Activated T-cell treated with anti-CD3 and anti-CD28 coated beads, Interleukin-2, amount 50 U/mL, for 24 hours (primary cell): ENCODE data around the gene ATP4A.

ENCODE experiments used
- DNase-seq: peaks from one replicate; pipeline ENCODE4 v3.0.0-alpha.2; 2020
- H3K27ac Mint-ChIP-seq: 2 replicates; pipeline ENCODE4 v1.8.0; 2020; ENCODE audit warnings: mild to moderate bottlenecking, mixed read lengths
- H3K27me3 Mint-ChIP-seq: 2 replicates; pipeline ENCODE4 v1.8.0; 2020; ENCODE audit warnings: mixed read lengths
- H3K36me3 Mint-ChIP-seq: 2 replicates; pipeline ENCODE4 v1.8.0; 2020; ENCODE audit warnings: low read depth, mixed read lengths
- H3K4me1 Mint-ChIP-seq: 2 replicates; pipeline ENCODE4 v1.8.0; 2020; ENCODE audit warnings: low read depth, mixed read lengths
- H3K4me3 Mint-ChIP-seq: 2 replicates; pipeline ENCODE4 v1.8.0; 2020; ENCODE audit warnings: mild to moderate bottlenecking, moderate library complexity, mixed read lengths
- H3K9me3 Mint-ChIP-seq: 2 replicates; pipeline ENCODE4 v1.8.0; 2020; ENCODE audit warnings: mixed read lengths

The ATP4A gene

DNA sequence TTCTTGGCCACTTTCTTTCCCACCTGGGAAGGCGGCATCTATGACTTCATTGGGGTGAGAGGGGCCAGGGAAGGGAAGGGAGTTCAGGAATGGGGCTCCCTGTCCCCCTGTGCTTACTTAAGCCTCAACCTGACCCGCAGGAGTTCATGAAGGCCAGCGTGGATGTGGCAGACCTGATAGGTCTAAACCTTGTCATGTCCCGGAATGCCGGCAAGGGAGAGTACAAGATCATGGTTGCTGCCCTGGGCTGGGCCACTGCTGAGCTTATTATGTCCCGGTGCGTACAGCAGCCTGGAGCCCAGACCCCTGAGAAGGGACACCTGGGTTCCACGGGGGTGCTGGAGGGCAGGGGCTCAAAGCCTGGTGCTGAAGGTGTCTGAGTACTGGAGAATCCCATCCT, 16.9 kb downstream of the ATP4A start:
- DNase-seq, result no peak
- H3K36me3 Mint-ChIP-seq, result peaks cover 78% of the 10 kb centered on the region
- H3K27ac Mint-ChIP-seq, result peak overlapping the region; percentile 98
- no peaks in the 10 kb centered on the region for H3K9me3 Mint-ChIP-seq
- no peaks in the 10 kb centered on the region for H3K27me3 Mint-ChIP-seq
- H3K4me3 Mint-ChIP-seq, result peak overlapping the region; percentile 97
- peaks cover 48% of the 10 kb centered on the region for H3K4me1 Mint-ChIP-seq

DNA sequence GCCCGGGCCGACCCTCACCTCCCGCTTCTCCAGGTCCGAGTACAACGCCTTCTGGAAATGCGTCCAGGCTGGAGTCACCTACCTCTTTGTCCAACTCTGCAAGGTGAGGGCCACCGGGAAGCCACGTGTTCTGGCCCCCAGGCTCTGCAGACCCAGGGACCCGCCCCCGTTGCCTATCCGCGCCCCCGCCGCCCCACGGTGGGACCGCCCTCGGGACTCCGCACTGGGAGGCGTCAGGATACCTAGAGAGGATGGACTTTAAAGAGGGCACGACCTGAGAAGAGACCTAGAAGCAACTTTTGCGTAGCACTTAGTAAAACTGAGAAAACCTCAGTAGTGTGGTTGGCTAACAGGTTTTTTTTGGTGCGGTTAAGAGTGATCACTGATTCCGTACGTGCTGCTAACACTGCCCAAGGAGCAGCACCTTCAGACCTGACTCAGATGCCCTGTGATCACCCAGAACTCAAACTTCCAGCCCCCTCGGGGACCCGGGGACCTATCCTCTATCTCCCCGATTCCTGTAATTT, 17.5 kb downstream of the ATP4A start:
- peaks cover 78% of the 10 kb centered on the region for H3K36me3 Mint-ChIP-seq
- H3K27ac Mint-ChIP-seq, result peak overlapping the region; percentile 98
- no peaks in the 10 kb centered on the region for H3K9me3 Mint-ChIP-seq
- H3K27me3 Mint-ChIP-seq, result no peaks in the 10 kb centered on the region
- DNase-seq, result peak; percentile 85
- H3K4me3 Mint-ChIP-seq, result peak overlapping the region; percentile 97
- H3K4me1 Mint-ChIP-seq, result peaks cover 48% of the 10 kb centered on the region

DNA sequence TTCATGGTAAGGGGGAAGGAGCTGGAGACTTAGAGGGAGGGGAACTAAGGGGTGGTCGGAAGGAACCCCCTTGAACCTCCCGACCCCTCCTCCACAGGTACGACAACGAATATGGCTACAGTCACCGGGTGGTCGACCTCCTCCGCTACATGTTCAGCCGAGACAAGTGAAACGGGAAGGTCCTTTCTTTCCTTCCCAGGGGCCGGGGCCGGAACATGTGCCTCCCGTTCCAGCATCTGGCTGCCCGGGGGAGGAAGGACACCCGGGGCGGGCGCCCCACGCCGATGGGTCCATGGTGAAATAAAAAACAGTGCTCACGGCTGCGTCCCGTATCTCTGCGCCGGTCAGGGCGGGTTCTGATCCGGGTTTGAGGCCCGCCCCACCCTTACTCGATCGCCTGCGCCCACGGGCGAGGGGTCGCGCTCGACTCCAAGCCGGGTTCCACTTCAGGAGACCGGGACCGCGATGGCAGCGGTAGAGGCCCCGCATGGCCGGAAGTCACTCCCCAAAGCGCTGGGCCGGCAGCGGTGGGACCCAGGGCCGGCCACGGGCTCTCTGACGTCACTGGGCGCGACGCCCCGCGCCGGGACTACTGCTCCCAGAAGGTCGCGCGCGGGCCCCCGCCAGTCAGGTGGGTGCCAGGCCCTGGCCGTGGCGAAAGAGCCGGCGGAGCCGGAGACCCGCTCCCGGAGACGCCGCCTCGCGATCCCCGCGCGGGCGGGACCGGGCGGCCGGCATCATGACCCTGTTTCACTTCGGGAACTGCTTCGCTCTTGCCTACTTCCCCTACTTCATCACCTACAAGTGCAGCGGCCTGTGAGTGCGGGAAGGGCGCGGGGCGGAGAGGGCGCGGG, 18.2 kb downstream of the ATP4A start, which contains the start of gene TMEM147:
Gene TMEM147 (plus strand): TSS at position 626 of the 854 bp plus-strand sequence. CDS start 114 bp downstream, at position 740.
- Mint-ChIP-seq H3K36me3 (peaks cover 78% of the 10 kb centered on the region), H3K27me3 (no peaks in the 10 kb centered on the region), H3K27ac (peak within 1 kb of the TSS; percentile 98), H3K4me1 (peaks cover 50% of the 10 kb centered on the region), H3K4me3 (peak within 1 kb of the TSS; percentile 97), H3K9me3 (no peaks in the 10 kb centered on the region)
- DNase-seq, result peak; percentile 91

DNA sequence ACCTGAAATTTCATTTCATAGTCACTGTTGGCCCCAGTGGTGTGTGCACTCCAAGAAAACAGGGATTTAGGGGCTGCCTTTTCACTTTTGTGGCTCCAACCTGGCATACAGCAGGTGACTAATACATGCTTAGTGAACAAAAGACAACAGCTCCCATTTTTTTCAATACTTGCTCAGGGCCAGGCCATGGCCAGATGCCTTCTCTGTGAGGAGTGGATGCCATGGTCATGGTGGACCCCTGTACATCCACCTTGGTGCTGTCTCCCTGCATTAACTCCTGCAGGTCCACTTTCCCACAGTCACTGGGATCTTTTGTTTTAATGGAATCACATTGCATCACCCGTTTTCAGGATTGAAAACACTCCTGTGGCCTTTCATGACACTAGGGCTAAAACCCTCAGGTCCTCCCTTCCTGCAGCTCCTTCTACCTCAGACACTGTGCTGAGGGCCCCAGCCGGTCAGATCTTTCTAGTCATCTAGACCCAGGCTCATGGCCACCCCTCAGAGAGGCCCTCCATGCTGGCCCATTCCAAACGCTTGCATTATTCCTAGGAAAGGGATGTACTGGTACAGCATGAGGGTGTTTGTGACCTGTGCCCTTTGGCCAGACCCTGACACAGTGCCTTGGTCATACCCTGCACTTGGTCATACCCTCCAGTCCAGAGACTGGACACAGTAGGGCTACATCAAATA, 19.2 kb downstream of the ATP4A start:
- H3K27me3 Mint-ChIP-seq, result no peaks in the 10 kb centered on the region
- H3K27ac Mint-ChIP-seq, result peak overlapping the region; percentile 98
- peaks cover 75% of the 10 kb centered on the region for H3K36me3 Mint-ChIP-seq
- peaks cover 50% of the 10 kb centered on the region for H3K4me1 Mint-ChIP-seq
- H3K9me3 Mint-ChIP-seq, result no peaks in the 10 kb centered on the region
- DNase-seq, result no peak
- peak overlapping the region; percentile 97 for H3K4me3 Mint-ChIP-seq

DNA sequence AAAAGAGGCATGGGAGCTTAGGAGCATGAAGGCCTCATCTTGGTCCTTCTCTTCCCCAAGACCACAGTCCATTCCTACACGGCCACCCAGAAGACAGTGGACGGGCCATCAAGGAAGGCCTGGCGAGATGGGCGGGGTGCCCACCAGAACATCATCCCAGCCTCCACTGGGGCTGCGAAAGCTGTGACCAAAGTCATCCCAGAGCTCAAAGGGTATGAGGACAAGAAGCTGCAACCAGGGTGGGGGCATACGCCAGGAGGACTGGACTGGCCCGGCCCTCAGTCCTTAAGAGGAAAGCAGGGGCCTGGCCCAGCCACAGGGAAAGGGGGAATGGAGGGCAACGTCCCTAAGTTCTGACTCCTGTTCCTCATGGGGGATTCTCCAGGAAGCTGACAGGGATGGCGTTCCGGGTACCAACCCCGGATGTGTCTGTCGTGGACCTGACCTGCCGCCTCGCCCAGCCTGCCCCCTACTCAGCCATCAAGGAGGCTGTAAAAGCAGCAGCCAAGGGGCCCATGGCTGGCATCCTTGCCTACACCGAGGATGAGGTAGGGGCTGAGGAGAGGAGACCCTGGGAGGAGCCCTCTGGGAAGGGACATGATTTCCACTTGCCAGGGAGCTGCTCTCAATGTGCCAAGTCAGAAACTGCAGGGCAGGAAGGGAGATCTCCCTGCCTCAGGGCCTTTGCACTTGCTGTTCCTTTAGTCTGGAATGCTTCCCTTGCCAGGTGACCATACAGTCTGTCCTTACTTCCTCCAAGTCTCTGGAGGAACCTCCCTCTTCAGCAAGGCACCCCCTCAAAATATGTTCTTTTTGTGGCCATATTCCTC, 20.0 kb downstream of the ATP4A start:
- Mint-ChIP-seq H3K4me1 (peaks cover 42% of the 10 kb centered on the region), H3K4me3 (peak overlapping the region; percentile 97), H3K27me3 (no peaks in the 10 kb centered on the region), H3K27ac (peak overlapping the region; percentile 98), H3K36me3 (peaks cover 69% of the 10 kb centered on the region), H3K9me3 (no peaks in the 10 kb centered on the region)
- DNase-seq, result no peak

DNA sequence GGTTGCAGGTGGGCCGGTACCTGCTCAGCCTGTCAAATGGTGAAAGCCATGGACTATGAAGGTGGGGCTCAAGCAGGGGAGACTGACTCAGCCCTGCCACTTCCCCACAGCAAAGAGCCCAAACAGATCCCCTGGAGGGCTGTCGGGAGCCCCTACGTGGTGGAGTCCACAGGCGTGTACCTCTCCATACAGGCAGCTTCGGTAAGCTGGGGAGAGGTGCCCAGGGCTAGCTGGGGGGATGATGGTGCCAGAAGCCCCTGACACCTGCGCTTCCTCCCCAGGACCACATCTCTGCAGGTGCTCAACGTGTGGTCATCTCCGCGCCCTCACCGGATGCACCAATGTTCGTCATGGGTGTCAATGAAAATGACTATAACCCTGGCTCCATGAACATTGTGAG, 21.2 kb downstream of the ATP4A start:
- H3K4me1 Mint-ChIP-seq, result peaks cover 32% of the 10 kb centered on the region
- H3K27ac Mint-ChIP-seq, result no peak overlapping the region
- H3K27me3 Mint-ChIP-seq, result no peaks in the 10 kb centered on the region
- no peak overlapping the region for H3K4me3 Mint-ChIP-seq
- H3K9me3 Mint-ChIP-seq, result no peaks in the 10 kb centered on the region
- H3K36me3 Mint-ChIP-seq, result peaks cover 56% of the 10 kb centered on the region
- no peak for DNase-seq

DNA sequence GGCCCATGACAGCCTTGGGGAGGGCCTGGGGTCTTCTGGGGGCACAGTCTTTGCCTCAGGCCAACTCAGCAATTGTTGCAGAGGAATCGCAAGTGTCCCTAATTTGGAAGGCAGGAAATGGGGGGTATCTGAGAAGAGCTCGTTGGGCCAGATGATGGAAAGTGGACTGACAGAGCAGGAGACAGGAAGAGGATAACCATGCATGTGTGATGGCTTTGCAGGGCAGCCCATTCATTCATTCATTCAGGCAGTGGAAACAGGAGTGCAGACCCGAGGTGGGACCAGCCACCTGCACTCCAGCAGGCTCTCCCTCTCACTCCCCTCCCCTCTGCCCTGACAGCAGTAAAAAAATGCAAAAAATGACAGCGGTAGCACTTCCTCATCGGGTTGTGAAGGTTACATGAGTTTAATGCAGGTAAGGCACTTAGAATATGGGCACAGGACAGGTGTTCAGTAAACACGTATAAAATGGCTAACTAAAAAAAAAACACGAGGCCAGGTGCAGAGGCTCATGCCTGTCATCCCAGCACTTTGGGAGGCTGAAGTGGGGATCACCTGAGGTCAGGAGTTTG, 23.0 kb downstream of the ATP4A start:
- Mint-ChIP-seq H3K4me1 (peaks cover 19% of the 10 kb centered on the region), H3K27me3 (no peaks in the 10 kb centered on the region), H3K36me3 (peaks cover 41% of the 10 kb centered on the region), H3K27ac (no peak overlapping the region), H3K4me3 (no peak overlapping the region), H3K9me3 (no peaks in the 10 kb centered on the region)
- DNase-seq, result no peak

DNA sequence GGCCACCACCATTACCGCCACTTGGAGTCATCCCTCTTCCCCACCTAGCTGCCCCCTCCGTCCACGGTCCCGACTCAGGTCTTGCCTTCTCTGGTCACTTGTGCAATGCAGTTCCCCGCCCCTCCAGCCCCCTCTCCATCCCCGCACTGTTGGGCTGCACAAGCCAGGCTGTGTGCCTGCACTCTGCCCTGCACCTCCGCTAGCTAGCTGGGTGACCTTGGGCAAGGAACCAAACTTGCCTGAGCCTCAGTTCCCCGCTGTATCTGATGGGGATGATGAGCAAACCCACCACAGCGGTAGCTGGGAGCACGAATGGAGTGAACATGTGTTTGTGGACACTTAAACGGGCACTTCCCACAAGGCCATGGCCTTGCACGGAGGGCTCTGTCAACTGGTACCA, 23.6 kb downstream of the ATP4A start:
- no peak for DNase-seq
- Mint-ChIP-seq H3K4me1 (peaks cover 18% of the 10 kb centered on the region), H3K36me3 (peaks cover 40% of the 10 kb centered on the region), H3K4me3 (no peak overlapping the region), H3K9me3 (no peaks in the 10 kb centered on the region), H3K27ac (no peak overlapping the region), H3K27me3 (peaks cover 2% of the 10 kb centered on the region)

DNA sequence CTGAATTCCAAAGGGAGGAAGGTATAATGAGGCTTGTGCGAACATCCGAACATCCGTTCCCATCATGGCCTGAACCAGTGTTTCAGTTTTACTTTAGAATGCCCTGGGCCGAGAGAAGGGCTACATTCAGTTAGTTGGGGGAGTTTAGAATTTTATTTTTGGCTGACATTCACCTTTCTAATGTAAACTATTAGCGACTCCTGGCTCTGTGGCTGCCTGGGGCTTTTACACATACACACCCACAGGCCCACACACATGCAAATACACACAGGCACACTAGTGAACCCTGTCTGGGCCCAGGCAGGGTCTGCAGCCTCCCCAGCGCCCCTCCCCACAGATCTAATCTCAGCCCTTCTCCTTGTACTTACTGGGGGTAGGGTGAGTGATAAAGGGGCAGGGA, 24.1 kb downstream of the ATP4A start:
- H3K36me3 Mint-ChIP-seq, result peaks cover 35% of the 10 kb centered on the region
- no peak overlapping the region for H3K27ac Mint-ChIP-seq
- DNase-seq, result no peak
- peaks cover 13% of the 10 kb centered on the region for H3K4me1 Mint-ChIP-seq
- H3K9me3 Mint-ChIP-seq, result no peaks in the 10 kb centered on the region
- H3K4me3 Mint-ChIP-seq, result no peak overlapping the region
- H3K27me3 Mint-ChIP-seq, result peaks cover 8% of the 10 kb centered on the region

DNA sequence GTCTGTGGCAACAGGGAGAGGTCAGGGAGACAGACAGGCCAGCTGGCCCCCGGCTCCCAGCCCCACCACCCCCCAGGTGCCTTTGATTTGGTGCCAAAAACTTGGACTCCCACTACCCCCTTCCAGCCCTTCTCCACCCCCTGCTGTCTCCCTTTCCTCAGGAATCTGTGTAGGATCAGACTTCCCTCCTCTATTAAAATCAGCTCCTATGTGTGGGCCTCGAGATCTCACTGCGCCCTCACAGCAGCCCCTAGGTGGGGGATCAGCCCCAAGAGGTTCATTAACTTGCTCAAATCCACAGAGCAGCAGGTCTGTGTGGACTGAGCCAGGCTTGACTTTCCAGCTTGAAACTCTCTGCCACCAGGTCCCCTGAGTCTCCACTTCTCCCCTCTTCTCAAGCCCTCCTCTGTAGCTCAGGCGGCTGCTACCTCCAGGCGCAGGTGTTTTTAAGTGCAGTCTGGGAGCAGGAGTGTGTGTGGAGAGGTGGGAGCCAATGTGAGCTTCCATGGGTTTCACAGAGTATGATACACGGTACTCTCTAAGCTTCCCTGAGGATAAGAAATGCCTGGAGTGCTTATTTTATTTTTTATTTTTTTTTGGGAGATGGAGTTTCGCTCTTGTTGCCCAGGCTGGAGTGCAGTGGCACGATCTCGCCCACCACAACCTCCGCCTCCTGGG, 28.5 kb downstream of the ATP4A start:
- Mint-ChIP-seq H3K4me3 (no peak overlapping the region), H3K27ac (no peak overlapping the region), H3K9me3 (no peaks in the 10 kb centered on the region)

DNA sequence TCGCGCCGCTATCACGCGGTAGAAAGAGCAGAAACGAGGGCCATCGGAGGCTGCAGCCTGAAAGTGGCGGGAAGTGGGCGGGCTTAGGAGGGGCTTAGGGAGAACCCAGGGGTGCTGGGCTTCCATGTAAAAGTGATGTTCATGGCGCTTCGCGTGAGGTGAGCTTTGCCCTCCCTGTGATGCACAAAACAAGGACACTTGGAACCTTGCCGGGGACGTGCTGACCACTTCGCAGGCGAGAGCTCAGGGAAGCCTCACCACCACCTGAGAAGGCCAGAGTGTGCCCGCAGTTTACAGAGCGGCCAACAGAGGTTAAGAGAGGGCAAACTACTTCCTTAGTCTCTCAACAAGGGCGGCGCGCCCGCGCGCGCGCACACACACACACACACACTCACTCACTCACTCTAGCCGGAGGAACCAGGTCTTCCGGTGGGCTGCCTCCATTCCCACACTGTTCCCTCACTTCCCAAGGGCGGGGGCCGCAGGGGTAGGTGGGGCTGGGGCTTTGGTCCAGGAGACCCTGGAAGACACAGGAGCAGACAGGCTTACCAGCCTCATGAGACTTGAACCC, 29.6 kb downstream of the ATP4A start:
- Mint-ChIP-seq H3K27ac (peak overlapping the region; percentile 50), H3K27me3 (peaks cover 48% of the 10 kb centered on the region), H3K9me3 (no peaks in the 10 kb centered on the region), H3K36me3 (no peaks in the 10 kb centered on the region), H3K4me3 (peak overlapping the region; percentile 55), H3K4me1 (peaks cover 8% of the 10 kb centered on the region)
- peak; percentile 55 for DNase-seq

More for the DNA sequence above, 28.5 kb downstream of the ATP4A start:
- Mint-ChIP-seq H3K4me1 (peaks cover 8% of the 10 kb centered on the region), H3K27me3 (peaks cover 41% of the 10 kb centered on the region), H3K36me3 (peaks cover under 1% of the 10 kb centered on the region)
- DNase-seq, result no peak

DNA sequence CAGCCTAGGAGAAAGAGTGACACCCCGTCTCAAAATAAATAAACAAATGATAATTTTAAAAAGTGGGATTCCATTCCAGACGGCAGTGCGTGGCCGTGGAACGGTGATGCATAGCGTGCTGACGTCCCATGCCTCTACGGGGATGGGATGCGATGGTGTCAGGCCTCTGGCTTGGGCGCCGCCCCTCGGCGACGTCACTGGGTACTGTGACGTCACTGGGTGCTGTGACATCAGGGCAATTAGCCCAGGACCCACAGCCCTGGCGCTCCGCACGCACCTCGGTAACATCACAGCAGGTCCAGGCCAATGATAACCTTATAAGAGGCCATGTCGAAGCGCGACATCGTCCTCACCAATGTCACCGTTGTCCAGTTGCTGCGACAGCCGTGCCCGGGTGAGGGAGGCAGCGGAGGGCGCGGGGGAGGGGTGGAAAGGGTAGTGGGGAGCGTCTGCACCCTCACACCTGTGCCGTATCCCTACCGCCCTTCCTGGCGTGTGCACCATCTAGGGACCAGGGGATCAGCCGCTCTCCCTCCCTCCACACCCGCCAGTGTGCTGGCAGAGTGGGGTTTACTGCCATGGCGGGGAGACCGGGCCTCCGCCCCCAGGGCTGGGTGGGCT, 30.1 kb downstream of the ATP4A start, which contains the start of gene GAPDHS:
Gene GAPDHS (plus strand): TSS at position 256 of the 621 bp plus-strand sequence. CDS start 72 bp downstream, at position 328.
- H3K36me3 Mint-ChIP-seq, result no peaks in the 10 kb centered on the region
- DNase-seq, result no peak
- peak within 1 kb of the TSS; percentile 55 for H3K4me3 Mint-ChIP-seq
- peaks cover 54% of the 10 kb centered on the region for H3K27me3 Mint-ChIP-seq
- H3K27ac Mint-ChIP-seq, result peak within 1 kb of the TSS; percentile 50
- no peaks in the 10 kb centered on the region for H3K9me3 Mint-ChIP-seq
- H3K4me1 Mint-ChIP-seq, result peaks cover 8% of the 10 kb centered on the region

DNA sequence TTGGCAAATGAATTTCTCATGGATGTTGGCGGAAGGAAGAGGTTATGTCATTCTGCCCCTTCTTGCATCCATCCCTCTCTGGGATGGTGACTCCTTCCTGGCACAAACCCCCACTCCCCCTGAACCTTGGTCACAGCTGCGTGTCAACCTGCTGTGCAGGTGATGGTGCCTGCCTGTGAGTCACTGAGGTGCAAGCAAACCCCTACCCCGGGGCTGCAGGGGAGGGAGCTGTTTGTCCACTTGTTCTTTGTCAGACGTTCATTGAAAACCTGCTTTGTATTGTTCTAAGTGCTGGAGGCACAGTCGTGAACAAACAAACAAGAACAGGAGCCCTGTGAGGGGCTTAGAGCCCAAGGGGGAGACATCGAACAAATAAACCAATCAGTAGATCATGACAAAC, 32.2 kb downstream of the ATP4A start:
- no peaks in the 10 kb centered on the region for H3K36me3 Mint-ChIP-seq
- DNase-seq, result no peak
- no peak overlapping the region for H3K27ac Mint-ChIP-seq
- H3K4me3 Mint-ChIP-seq, result no peak overlapping the region
- no peaks in the 10 kb centered on the region for H3K9me3 Mint-ChIP-seq
- H3K27me3 Mint-ChIP-seq, result peaks cover 68% of the 10 kb centered on the region
- peaks cover 8% of the 10 kb centered on the region for H3K4me1 Mint-ChIP-seq
